HG03280 (cell line): ENCODE measurements around the gene DGCR2.
A peak's percentile ranks its signal among the peaks of the same experiment; 100 is the strongest.

ENCODE experiments used
- ATAC-seq: cut with Tn5 transposase; IDR thresholded peaks from one replicate; pipeline ENCODE4 v1.9.1; 2021; ENCODE audit warnings: mild to moderate bottlenecking, moderate library complexity; ENCODE audit not compliant: unreplicated experiment

DGCR2 gene

GRCh38 chr22:19109198-19110063, 12.8 kb downstream of the DGCR2 start:
- ATAC-seq = peak; percentile 86

DNA sequence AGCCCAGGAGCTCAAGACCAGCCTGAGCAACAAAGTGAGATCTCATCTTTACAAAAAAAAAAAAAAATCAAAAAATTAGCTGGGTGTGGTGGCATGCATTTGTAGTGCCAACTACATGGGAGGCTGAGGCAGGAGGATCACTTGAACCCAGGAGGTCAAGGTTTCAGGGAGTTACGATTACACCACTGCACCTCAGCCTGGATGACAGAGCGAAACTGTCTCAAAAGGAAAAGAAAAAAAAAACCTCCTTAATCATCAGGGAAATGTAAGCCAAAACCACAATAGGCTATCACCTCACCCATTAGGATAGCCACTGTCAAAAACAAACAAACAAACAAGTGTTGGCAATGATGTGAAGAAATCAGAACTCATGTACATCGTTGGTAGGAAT, 13.4 kb downstream of the DGCR2 start:
- ATAC-seq = no peak

DNA sequence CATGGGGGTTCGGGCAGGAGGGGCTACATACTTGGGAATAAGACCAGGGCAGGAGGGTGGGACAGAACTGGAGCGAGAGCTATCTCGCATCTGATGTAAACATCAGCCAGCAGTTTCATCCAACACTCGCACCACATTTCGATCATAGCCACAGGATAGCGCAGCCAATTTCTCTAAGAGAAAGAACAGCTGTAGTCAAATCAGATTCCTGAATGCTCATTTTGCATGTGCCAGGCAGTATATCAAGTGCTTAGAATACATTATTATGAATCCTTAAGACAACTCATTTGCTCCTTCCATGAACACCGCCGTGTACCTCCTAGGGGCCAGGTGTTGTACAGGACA, 14.5 kb downstream of the DGCR2 start:
- ATAC-seq = no peak

GRCh38 chr22:19106886-19107729, 15.1 kb downstream of the DGCR2 start:
- ATAC-seq = no peak

DNA sequence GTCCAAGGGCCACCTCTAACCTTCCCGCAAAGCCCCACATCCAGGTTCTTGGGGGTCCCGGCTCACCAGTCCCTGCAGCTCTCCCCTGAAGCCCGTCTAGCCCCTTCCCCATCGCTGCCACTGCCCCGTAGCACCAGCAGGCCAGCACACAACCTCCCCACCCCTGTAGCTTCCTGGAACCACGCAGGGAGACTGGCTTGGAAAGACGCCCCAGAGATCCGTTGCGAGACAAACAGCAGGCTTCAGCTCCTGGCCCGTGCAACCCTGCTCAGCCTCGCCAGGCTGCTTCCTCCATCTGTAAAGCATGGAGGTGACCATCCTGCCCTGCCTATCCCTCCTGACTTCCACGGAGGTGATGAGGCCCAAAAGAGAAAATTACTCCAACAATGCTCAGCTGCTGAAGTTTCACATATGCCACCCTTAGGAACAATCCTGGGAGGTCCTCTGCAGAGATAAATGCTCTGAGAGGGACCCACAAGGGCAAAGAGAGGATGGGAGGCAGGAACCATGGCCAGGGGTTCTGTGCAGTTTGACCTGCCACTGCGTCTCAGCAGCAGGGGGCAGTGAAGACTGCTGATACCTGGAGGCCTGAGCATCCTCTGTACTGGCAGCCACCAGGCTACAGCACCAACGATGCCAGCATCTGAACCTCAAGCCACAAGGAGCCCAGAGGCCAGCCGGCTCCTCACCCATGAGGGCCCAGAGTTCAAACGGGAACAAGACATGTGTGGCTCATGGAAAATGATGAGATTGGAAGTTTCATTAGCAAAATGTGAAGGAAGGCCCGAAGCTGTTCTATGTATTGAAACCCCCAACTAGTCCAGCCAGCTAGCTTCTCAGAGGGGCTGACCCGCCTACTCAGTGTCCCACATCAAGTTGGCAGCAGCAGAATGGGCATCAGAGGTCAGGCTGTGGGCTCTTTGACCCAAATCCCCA, 16.1 kb downstream of the DGCR2 start:
- ATAC-seq = no peak

- no peak for ATAC-seq
Observed at GRCh38 chr22:19105456-19105855, 16.8 kb downstream of the DGCR2 start.

GRCh38 chr22:19103880-19104821, 18.1 kb downstream of the DGCR2 start:
- ATAC-seq = no peak

DNA sequence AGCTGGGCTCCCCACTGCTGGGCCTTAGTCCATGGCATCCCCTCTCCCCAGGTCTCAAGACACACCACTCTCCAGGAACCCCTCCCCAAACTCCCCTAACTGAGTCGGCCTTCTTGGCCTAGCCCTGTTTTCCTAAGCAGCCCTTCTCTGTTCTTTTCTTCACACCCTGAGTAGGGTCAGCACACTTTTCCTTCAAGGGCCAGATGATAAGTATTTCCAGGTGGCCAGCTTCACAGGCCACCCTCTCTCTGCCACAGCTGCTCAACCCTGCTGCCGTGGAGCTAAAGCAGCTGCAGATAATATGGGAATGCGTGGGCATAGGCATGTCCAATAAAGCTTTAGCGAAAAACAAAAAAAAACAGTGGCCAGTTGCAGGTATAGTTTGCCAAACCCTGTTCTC, 24.1 kb downstream of the DGCR2 start:
- ATAC-seq = no peak

- ATAC-seq = no peak
Observed at GRCh38 chr22:19097518-19097917, 24.7 kb downstream of the DGCR2 start.

- ATAC-seq = no peak
Observed at GRCh38 chr22:19096555-19096954, 25.7 kb downstream of the DGCR2 start.

DNA sequence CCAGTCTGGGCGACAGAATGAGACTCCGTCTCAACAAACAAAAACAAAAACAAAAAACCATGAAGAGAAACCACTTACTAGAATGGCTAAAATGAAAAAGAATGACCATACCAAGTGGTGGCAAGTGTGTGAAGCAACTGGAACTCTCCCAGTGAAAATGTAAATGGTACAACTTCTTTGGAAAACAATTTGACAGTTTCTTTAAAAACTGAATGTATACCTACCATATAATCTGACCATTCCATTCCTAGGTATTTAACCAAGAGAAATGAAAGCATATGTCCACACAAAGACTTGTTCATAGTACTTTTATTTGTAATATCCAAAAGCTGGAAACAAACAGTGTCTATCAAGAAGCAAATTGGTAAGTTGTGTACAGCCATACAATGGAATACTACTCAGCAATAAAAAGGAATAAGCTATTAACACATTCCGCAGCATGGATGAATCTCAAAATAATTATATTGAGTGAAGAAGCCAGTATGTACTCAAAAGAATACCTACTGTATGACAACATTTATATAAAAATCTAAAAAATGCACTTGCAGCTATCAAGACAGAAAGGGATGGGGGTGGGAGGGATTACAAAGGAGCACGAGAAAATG, 27.7 kb downstream of the DGCR2 start:
- ATAC-seq = no peak

- no peak for ATAC-seq
Observed at GRCh38 chr22:19092725-19093124, 29.5 kb downstream of the DGCR2 start.

DNA sequence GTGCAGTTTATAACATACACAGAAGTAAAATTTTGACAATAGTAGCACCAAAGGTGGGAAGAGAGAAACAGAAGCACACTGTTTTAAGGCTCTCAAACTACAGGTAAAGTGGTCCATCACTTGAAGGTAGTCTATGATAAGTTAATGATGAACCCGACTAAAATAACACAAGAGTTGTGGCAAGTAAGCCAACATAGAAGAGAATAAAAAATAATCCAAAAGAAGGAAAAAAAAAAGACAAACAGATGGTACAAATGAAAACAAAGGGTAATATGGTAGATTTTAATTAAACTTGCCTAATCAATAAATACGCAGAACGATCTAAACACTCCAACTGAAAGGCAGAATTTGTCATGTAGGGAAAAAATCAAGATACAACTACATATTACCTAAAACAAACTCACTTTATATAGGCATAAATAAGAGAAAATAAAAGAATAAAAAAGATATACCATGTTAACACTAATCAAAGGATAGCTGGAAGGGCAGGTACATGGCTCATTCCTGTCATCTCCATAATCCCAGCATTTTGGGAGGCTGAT, 31.6 kb downstream of the DGCR2 start:
- ATAC-seq = no peak

- ATAC-seq = no peak
Observed at GRCh38 chr22:19090183-19090582, 32.0 kb downstream of the DGCR2 start.

GRCh38 chr22:19088866-19089595, 33.2 kb downstream of the DGCR2 start:
- ATAC-seq = no peak

DNA sequence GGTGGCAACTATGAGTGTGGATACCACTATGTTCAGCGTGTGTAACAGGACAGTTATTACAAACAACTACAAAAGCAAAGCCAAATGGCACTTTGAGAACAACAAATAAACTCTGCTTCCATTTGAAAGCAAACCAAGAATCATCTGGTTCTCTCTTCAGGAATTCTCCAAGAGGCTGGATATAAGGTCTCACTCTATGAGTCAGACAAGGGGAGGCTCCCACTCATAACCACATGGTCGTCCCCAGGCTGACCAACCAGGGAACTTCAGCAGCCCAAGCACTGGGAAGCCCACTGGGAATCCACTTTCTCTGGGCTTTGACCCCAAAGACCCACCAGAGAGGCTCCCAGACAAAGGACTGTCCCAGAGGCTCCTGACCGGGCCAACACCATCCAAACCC, 35.3 kb downstream of the DGCR2 start:
- ATAC-seq = no peak

- ATAC-seq = no peak
Observed at GRCh38 chr22:19086417-19086816, 35.8 kb downstream of the DGCR2 start.

DNA sequence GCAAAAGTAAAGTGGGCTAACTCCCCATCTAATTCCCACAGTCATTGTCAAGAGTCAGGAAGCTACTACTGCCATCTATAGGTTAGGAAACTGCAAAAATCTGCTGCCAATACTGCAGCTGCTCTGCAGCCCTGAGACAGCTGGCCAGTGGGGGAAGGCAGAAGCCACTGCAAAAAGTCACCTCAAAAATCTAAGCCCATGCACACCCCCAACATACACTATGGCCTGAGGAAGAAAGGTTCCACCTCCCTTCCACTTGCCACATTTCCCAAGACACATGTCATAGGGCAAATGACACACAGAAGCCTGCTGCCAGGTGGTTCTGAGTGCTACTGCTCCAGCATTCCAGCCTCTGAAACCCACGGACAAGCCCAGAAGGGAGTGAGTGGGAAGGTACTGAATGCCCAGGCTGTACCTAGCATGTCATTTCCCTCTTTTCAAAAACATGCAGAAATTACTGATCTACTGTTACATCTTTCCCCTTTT, 36.9 kb downstream of the DGCR2 start:
- ATAC-seq = no peak
